Ramos (cell line): ENCODE results near the gene C2orf69.

ENCODE experiments used
- in situ Hi-C: fragments of 300-500 bp; cut with MboI; formaldehyde crosslinking; loops from one replicate; pipeline ENCODE4 v1.14.3; 2022; ENCODE audit warnings: low sequenced_read_pairs; ENCODE audit not compliant: unreplicated experiment

The C2orf69 gene, protein sequence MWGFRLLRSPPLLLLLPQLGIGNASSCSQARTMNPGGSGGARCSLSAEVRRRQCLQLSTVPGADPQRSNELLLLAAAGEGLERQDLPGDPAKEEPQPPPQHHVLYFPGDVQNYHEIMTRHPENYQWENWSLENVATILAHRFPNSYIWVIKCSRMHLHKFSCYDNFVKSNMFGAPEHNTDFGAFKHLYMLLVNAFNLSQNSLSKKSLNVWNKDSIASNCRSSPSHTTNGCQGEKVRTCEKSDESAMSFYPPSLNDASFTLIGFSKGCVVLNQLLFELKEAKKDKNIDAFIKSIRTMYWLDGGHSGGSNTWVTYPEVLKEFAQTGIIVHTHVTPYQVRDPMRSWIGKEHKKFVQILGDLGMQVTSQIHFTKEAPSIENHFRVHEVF

DNA sequence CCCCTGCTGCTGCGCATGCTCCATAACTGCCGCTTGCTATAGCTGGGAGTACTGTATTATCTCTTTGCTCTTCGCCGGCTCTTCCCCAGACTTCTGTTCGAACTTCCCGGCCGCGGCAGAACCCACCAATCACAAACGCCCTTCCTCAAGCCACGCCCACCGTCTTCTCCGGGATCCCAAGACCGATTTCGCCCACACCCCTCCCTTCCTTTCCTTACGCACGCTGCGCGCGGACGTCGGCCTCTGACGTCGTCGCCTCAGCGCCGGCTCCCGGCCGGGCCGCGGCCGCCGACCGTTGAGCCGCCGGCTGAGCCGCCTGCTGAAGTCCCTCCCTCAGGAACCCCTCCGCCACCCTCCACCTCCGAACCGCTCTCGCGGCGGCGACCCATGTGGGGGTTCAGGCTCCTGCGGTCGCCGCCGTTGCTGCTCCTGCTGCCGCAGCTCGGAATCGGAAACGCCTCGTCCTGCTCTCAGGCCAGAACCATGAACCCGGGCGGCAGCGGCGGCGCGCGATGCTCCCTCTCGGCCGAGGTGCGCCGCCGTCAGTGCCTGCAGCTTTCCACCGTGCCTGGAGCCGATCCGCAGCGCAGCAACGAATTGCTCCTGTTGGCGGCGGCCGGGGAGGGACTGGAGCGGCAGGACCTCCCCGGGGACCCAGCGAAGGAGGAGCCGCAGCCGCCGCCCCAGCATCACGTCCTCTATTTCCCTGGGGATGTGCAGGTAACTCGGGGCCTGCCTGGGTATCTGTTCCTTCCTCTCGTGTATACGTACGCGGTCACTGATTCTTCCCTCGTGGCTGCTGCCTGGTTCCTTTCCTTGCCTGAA lies at the start of gene C2orf69:
Gene C2orf69 (plus strand): TSS at position 242 of the 825 bp plus-strand sequence. CDS start 146 bp downstream, at position 388.
- in situ Hi-C loops: no loop called here

DNA sequence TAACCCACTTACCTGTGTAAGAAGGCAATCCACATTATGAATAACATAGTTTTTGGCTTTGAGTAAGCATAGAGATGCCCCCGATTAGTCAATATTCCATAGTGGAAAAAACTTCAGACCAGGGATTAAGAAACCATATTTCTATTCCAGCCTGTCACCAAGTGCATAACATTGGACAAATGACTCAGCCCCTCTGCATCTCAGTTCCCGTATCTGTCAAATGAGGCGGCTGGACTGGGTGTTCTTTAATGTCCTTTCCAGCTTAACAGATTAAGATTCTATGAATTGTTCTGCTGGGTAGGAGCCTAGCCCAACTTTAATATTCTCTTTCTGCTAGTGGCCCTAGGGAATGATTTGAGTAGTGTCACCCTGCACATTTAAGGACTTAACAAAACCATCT lies 48.3 kb upstream of the C2orf69 start:
- in situ Hi-C loops: no loop called here

DNA sequence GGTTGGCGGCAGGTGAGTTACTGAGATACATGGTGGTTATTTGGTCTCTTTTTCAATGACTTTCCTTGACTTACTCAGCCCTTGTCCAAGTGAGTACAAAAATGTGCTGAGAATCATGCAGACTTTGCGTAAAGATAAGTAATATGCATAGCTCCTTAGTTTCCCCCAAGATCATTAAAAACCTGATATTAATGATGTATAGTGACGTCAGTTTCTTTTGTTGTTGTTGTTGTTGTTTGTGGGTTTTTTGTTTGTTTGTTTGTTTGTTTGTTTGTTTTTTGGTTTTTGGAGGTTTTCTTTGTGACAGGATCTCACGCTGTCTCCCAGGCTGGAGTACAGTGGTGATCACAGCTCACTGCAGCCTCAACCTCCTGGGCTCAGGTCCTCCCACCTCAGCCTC lies 45.2 kb upstream of the C2orf69 start:
- in situ Hi-C loops: no loop called here

DNA sequence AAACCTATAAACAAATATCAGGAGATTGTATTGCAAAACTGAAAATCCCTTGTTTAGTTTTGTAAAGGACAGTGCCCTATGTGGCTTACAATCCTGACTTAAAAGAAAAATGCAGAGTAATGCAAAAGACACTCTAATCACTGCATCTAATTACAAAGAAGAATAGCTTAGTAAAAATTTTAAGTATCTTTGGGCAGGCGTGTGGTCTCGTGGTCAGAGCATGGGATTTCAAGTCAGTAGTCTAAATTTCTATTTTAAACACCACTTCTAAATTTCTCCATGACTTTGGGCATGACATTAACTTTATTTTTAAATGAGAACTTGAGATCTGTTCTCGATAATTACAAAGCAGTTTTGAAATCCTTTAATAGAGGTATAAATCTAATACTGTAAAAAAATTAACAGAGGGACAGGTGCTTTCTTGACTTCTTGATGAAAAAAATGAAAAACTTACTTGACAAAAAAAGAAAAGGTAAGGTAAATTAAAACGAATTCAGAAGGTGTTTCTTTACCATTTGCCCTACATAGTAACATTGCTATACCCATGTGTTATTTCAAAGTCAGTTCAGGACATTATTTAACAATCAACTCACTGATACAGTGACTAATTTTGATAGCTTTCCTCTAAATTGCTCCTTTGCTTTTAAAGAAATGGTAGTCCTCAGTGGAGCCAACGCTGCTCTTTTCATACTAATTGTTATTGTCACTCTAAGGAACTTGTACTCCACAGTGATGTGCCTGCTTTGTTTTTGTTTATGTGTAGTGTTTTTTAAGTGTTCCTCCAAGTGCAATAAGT lies 42.5 kb upstream of the C2orf69 start:
- in situ Hi-C loops: no loop called here

DNA sequence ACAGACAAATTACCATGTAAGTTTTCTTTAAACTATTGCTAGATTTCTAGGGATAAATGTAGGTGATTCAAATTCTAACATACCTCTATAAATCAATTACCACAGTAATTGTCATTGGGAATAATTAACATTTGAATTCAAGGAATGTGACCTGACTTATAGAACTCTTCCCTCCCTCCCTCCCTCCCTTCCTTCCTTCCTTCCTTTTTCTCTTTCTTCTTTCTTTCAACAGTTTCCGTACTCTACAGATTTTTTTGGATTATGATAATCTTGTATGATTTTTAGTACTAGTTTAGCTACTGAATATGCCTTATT lies 41.9 kb upstream of the C2orf69 start:
- in situ Hi-C loops: no loop called here

DNA sequence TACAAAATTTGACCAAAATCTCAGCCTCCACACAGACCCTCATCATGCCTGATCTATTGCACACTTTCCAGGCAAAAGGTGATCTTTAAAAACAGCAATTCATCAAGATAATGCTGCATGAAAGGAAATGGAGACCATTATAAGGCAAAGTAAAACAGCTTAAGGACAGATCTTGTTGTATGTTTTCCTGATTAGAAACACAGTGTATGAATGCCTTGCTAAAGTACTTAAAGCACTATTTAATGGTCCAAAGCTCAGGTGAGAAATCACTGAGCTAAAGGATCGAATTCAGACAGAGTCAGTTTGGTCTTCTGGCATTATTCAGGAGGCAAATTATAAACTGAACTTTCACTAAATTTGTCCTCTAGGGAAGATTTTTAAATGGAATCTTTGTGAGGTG lies 41.4 kb upstream of the C2orf69 start:
- in situ Hi-C loops: no loop called here

DNA sequence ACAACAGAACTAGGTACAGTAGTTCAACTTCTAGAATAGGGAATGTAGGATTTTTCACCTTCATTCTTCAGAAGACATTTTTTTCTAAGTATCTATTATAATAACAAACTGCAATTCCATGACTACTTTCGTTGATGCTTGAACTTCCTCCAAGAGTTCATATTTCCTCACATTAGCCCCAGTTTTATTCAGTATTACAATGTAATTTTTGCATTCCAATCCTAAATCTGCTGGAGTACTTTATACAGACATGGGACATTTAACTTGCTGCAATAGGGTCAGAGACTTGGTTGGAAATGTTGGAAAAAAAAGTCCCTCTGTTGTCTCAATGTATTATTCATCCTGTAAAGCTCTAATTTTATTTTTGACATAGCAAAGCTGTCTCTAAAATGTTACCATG lies 40.5 kb upstream of the C2orf69 start:
- in situ Hi-C loops: no loop called here

DNA sequence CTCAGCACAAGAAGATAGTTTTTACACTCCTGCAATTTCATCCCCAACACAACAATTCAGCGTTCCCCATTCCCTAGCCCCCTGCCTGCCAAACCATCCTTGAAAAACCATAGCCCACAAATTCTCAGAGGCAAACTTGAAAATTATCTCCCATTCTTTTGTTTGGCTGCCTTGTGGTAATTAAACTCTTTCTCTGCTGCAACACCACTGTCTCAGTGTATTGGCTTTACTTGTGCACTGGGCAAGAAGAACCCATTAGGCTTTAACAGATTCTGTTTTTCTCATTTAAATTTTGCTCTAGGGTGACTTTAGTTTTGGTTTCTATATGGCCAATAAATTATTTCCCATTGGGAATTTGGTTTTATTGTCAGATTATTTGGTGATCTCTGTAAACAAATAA lies 36.9 kb upstream of the C2orf69 start:
- in situ Hi-C loops: no loop called here

DNA sequence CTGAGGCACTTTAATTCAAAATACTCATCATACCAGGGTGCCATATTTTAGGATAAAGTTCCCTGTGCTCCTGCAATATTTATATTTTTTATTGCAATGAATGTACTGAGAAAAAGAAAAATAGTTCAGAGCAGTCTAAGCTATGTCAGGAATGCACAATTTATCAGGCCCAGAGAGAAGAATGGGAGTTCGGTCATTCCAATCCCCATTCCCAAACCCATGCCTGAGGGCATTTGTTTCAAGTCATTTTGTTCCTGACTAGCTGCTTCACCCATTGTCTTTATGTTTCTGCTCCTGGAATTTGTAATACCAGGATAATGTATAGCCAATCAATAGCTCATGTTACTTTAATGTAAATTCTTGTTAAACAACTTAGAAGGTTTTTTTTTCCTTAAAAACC lies 35.7 kb upstream of the C2orf69 start:
- in situ Hi-C loops: no loop called here

DNA sequence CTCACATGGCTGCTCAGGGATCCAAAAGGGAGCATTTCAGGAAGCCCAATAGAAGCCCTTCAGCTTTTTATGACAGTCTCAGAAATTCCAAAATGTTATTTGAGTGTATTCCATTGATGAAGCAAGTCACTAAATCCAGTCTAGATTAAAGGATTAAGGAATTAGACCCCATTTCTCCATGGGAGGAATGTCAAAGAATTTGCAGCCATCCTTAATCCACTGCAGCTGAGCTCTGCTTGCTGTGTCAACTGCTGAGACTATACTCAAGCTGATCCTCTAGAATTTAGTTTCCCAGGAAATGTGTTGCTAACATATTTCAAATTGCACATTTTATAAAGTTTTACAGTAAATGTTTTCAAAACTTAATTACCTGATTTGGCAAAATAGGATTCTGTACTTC lies 28.4 kb upstream of the C2orf69 start:
- in situ Hi-C loops: no loop called here

DNA sequence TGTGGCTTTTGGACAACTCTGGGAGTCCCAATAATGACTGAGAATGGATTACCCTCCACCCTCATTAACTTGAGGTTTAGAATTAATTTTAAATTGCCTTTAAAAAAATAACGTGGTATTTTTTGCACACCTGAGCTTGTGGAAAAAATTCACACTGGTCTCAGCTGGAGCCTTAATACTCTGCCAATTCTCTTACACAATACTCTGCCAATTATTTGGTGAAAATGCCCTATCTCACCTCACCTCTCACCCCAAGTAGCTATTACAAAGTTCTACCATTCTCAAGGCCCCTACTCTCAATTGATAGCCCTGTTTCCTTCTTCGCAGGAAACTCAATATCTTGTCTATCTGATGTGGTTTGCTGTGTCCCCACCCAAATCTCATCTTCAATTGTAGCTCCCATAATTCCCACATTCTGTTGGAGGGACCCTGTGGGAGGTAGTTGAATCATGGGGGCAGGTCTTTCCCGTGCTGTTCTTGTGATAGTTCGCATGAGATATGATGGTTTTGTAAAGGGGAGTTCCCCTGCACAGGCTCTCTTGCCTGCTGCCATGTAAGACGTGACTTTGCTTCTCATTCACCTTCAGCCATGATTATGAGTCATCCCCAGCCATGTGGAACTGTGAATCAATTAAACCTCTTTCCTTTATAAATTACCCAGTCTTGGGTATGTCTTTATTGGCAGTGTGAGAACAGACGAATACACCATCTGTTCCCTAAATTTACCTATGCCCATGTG lies 27.4 kb upstream of the C2orf69 start:
- in situ Hi-C loops: no loop called here

DNA sequence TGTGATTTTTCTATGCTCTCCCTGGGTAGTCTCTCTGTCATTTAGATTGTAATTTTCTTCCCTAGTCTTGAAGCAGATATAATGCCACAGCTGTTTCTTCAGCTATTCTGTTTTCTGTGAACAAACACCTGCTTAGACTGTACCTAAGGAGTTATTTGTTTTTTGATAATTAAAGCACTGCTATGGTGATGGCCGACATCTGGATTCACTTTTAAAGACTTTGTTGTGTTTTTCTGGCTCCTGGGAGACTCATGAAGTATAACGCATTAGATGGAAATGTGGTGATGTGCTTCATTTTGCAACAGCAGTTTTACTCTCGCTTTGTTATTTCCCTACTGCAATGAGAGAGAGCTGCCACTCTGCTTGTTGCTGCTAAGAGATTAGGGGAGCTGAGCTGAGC lies 15.7 kb upstream of the C2orf69 start:
- in situ Hi-C loops: no loop called here

DNA sequence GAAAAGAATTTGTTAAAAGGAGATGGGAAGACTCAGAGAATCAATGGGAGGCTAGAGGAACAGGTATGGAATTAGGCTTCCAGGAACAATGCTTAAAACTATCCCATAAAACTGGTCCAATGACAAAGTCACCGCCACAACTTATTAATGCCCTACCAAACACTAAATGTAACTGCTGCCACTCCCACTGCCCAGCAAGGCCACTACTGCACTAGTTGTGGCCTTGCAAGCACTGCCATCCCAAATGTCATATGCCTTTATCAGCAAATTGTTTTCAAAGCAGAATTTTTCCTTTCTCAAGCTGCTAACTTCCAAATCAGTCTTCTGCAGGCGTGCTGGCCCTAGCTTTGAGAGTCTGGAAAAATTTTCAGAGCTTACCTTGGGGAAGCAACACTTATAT lies 14.5 kb upstream of the C2orf69 start:
- in situ Hi-C loops: no loop called here

DNA sequence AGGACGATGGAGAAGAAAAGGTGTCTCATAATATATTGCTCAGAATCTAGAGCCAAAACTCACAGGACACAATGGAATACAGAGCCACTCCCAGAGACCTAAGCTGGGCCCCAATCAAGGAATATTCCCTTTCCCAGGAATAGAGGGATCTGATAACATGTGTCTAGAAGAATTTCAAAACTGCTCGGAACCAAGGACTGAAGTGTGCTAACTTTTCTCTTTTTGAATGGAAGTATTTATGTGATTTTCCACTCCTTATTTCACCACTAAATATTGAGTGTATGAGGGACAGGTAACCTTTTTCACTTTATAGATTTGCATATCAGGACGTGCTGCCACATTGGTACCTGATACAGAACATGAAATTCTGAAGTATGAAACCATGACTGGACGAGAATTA lies 9.2 kb upstream of the C2orf69 start:
- in situ Hi-C loops: no loop called here

DNA sequence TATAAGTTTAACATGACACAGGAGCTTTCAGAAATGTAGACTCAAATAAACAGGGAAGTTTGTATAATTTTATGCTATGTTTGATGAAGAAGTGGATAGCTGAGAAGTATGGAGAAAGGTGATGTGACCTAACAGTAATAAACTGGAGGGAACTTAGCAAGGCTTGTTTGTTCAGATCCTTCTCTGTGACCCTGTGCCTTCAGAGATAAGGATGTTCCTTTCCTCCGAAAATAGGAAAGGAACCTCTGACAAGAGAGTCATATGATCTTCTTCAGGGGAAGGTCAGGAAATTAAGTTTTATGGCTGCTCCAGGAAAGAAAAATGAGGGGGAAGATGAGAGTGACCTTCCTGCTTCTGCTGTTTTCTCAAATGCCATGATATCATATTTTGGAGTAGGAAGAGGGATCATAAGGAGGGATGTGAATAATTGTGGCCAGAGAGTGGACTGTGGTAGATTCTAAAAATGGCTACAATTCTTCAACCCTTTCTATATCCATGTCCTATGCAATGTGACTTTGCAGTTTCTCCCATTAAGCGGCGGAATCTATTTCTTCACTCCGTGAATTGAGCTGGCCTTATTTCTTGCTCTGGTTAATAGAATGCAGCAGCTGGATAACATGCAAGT lies 8.5 kb upstream of the C2orf69 start:
- in situ Hi-C loops: no loop called here

DNA sequence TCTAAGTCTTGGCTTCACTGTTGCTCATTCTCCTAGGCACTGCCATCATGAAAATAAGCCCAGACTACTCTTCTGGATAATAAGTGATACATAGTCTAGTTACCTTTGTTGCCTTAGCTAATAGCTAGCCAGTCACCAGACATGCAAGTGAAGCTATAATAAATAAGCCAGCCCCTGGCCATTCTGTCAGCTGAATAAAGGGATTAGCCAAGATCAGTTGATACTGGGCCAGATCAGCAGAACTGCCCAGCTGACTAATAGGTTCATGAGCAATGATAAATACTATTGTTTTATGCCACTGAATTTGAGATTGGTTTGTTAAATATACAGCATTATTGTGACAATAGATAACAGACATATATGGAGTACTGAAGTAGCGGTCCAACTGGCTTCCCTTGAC lies 8.0 kb upstream of the C2orf69 start:
- in situ Hi-C loops: no loop called here

DNA sequence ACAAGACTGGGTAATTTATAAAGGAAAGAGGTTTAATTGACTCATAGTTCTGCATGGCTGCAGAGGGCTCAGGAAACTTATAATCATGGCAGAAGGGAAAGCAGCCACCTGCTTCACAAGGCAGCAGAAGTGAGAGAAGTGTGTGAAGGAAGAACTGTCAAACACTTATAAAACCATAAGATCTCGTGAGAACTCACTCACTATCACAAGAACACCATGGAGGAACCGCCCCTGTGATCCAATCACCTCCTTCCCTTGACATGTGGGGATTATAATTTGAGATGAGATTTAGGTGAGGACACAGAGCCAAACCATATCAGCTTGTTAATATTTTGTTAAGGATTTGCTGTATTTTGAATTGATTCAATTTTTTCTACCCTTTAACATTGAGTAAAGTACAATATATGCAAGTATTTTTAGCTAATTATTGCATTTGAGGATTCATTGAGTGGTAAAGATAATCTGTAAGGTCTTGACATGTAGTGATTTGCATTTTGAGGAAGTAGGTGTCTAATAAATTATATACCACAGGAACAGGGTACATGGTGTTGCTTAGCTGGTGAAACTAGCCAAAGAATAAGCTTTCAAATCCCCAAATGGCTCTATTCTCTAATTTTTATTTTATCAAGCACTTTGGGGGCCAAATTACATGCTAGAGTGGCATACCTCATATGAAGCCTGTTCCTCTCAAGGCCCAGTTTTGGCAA lies 3.9 kb upstream of the C2orf69 start:
- in situ Hi-C loops: no loop called here

DNA sequence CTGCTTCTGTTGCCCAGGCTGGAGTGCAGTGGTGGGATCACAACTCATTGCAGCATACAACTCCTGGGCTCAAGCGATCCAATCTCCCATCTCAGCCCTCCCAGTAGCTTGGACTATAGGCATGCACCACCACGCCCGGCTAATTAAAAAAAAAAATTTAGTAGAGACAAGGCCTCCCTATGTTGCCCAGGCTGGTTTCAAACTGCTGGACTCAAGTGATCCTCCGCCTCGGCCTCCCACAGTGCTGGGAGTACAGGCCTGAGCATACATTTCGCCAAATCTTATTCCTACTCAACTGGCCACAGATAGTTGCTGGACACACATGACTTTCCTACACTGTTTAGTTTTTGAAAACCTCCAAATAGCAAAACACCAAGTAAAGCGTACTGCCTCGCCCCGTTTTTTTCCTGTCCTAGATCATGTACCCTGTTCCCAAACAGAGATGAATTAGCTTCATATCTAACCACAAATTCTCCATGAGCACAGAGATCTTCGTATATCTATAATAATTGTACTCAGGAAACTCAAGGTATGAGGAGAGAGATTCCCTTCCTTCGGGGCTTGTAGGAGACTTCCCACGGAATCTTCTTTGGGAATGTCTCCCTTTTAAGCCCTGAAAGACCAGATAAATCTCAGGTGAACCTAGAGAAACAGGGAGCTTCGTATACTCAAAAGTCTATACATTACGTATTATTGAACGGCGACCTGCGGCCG lies 598 bp upstream of the C2orf69 start:
- in situ Hi-C loops: no loop called here

DNA sequence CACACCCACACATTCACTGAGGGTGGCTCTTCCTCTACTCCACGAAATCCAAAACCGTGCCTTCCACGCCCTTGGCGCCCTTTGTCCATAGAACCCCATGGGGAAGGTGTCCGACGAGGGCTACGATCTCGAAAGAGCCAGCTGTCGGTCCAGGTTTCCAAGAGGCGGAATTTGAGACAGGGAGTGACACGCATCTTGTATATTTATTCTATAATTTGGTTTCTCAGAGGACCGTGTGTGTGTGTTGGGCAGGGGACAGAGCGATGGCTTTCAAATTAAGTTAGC lies 726 bp downstream of the C2orf69 start:
- in situ Hi-C loops: no loop called here
